ENCODE data around the gene UBN1. TPM values are rescaled to one million over a fixed set of nuclear protein-coding genes. Genes with fewer than 3 reads are reported as not detected.

Gene UBN1
- total RNA-seq, 6 experiments from 2014 or later: 21.3 to 24.8 (median 22.0) TPM

DNA sequence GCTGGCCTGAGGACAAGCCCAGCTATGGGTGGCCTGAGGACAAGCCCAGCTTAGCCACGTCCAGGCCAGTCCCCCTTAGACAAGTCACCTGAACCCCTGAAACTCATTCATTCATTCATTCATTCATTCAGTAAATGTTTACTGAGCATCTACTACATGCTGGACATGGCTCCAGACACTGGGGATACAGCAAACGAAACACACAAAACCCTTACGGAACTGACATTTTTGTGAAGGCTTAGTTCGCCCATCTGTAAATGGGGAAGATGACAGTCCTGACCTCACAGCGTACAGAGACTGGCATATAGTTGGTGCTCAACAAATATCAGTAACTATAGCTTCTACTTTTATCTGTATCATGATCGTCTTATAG is 52.2 kb downstream of the UBN1 start:
- H3K27ac Mint-ChIP-seq: no peak overlapping the region
- peaks cover 13% of the 10 kb centered on the region for H3K27me3 Mint-ChIP-seq (ENCODE audit: insufficient read depth)
- H3K36me3 Mint-ChIP-seq (ENCODE audit: low read depth): peaks cover 5% of the 10 kb centered on the region; the same call in 1 of the 2 replicates
- TF ChIP-seq, protein P1, sequence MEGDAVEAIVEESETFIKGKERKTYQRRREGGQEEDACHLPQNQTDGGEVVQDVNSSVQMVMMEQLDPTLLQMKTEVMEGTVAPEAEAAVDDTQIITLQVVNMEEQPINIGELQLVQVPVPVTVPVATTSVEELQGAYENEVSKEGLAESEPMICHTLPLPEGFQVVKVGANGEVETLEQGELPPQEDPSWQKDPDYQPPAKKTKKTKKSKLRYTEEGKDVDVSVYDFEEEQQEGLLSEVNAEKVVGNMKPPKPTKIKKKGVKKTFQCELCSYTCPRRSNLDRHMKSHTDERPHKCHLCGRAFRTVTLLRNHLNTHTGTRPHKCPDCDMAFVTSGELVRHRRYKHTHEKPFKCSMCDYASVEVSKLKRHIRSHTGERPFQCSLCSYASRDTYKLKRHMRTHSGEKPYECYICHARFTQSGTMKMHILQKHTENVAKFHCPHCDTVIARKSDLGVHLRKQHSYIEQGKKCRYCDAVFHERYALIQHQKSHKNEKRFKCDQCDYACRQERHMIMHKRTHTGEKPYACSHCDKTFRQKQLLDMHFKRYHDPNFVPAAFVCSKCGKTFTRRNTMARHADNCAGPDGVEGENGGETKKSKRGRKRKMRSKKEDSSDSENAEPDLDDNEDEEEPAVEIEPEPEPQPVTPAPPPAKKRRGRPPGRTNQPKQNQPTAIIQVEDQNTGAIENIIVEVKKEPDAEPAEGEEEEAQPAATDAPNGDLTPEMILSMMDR (IDR thresholded peaks at IDR 0.05): no peak
- no peak for DNase-seq
- H3K9me3 Mint-ChIP-seq: peaks cover 9% of the 10 kb centered on the region
- no peaks in the 10 kb centered on the region for H3K4me1 Mint-ChIP-seq (ENCODE audit: low read depth)
- H3K4me3 Mint-ChIP-seq: no peak overlapping the region

DNA sequence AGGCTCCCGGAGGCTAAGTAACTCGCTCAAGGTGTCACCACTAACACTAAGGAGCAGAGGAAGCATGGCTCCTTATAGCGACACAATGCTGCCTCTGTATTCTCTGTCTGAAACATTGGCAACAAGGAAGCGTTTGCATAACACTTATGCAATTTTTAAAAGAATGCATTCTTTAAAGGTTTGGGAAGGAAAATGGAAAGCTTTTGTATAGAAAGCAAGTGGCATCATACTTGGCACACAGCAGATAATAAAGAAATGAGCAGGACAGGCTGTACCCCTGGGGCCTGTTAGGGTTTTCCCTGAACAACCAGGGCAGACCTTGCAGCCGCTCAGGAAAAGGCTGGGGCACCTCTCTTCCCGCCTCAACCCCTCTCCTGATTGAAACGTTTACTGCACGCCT is 52.8 kb downstream of the UBN1 start:
- H3K27ac Mint-ChIP-seq: no peak overlapping the region

DNA sequence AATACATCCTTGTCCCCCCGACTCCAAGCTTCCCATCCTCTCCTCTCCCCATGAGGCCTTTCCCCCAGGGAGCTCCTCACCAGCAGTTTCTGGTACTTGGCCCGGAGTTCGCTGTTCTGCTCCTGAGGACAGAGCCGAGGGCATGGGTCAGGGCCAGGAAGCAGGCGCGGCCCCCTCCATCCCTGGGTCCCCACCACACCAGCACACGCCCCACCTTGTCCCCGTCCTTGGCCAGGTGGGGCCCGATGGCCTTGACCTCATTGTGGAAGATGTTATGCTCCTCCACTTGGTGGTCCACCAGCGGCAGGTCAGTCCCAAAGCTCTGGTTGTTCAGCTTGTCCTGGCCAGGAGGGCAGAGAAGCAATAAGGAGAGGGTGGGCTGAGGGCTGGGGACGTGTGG is 53.5 kb downstream of the UBN1 start:
- TF ChIP-seq, protein P1 (IDR thresholded peaks at IDR 0.05): no peak
- Mint-ChIP-seq H3K27me3 (ENCODE audit: insufficient read depth) (peaks cover 19% of the 10 kb centered on the region), H3K4me3 (no peak overlapping the region), H3K27ac (no peak overlapping the region), H3K4me1 (ENCODE audit: low read depth) (no peaks in the 10 kb centered on the region), H3K9me3 (peaks cover 9% of the 10 kb centered on the region), H3K36me3 (ENCODE audit: low read depth) (peaks cover 5% of the 10 kb centered on the region; the same call in 1 of the 2 replicates)
- no peak for DNase-seq

More for the DNA sequence above, 52.8 kb downstream of the UBN1 start:
- no peak overlapping the region for H3K4me3 Mint-ChIP-seq
- H3K9me3 Mint-ChIP-seq: peaks cover 9% of the 10 kb centered on the region
- H3K27me3 Mint-ChIP-seq (ENCODE audit: insufficient read depth): peaks cover 19% of the 10 kb centered on the region
- H3K4me1 Mint-ChIP-seq (ENCODE audit: low read depth): no peaks in the 10 kb centered on the region
- no peak for DNase-seq
- TF ChIP-seq, protein P1 (IDR thresholded peaks at IDR 0.05): no peak
- peaks cover 5% of the 10 kb centered on the region; the same call in 1 of the 2 replicates for H3K36me3 Mint-ChIP-seq (ENCODE audit: low read depth)

DNA sequence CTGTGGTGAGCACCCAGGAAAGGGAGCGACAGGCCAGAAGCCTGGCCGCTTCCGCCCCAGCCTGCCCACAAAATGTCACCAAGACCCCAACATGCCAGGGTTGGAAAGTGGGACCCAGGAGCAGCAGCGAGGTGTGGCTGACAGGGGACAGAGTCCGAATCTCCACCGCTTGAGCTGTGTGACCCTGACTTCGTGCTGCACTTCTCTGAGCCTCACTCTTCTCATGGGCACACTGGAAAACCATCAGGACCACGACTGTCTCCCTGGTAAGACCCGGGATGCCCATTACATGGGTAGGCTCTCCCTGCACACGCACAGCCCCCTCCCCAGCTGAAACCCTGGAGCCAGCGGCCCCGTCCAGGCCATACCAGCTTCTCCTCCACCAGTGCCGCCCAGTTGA is 54.8 kb downstream of the UBN1 start:
- Mint-ChIP-seq H3K4me1 (ENCODE audit: low read depth) (no peaks in the 10 kb centered on the region), H3K4me3 (no peak overlapping the region), H3K27ac (no peak overlapping the region), H3K27me3 (ENCODE audit: insufficient read depth) (peaks cover 19% of the 10 kb centered on the region), H3K9me3 (peaks cover 9% of the 10 kb centered on the region), H3K36me3 (ENCODE audit: low read depth) (peaks cover 5% of the 10 kb centered on the region; the same call in 1 of the 2 replicates)
- DNase-seq: no peak
- TF ChIP-seq, protein P1 (IDR thresholded peaks at IDR 0.05): no peak

DNA sequence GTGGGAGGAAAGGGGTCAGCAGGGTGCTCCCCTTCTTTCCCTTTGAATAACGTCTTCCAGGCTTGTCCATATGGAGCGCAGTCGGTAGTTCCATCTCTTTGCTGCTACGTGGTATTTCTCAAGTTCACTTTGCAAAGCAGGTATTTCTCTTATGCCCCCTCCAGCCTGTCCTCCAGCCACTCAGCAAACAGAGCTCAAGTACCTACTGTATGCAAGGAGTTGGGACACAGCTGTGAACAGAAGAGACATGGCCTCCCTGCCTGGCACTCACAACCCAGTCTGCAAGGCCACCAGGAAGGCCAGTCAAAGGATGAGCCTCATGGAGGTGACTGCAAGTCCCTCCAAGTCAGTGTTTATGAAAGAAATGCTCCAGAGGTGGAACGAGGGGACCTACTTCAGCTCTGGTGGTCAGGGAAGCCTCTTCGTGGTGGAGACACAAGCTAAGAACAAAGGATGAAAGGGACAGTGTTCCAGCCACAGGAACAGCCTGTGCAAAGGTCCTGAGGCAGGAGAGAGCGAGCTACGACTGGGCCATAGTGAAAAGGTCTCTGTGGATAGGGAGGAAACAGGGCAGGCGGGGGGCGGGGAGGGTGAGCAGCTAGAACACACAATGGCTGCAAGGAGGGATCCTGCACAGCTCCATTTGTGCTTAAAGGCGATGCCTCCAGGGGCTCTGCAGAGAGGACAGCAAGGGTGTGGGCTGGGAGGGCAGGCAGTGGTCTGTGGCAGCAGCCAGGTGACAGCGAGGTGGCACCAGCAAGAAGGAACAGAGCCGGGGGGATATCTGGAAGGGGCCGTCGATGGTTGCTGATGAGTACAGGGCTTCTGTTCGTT is 57.0 kb downstream of the UBN1 start:
- TF ChIP-seq, protein P1 (IDR thresholded peaks at IDR 0.05): no peak
- no peaks in the 10 kb centered on the region for H3K4me1 Mint-ChIP-seq (ENCODE audit: low read depth)
- H3K4me3 Mint-ChIP-seq: no peak overlapping the region
- H3K36me3 Mint-ChIP-seq (ENCODE audit: low read depth): no peaks in the 10 kb centered on the region
- H3K9me3 Mint-ChIP-seq: no peaks in the 10 kb centered on the region
- no peak overlapping the region for H3K27ac Mint-ChIP-seq
- H3K27me3 Mint-ChIP-seq (ENCODE audit: insufficient read depth): peaks cover 16% of the 10 kb centered on the region
- no peak for DNase-seq

Measured in HFFc6 (cell line).